Body of pancreas (tissue), 4 donors: ENCODE results near the gene F12.

Experiments used
- POLR2A ChIP-seq, 3 donors: fragments of 450-650 bp; IDR thresholded peaks; one replicate each; pipeline ENCODE4 v1.6.1; 2016; ENCODE audit warnings: antibody characterized with exemption in 3 of 3, mild to moderate bottlenecking in 2 of 3
- TF ChIP-seq, protein P1 (sequence below), 7 experiments: fragments of 450-650 bp in 4 of 7; fragments of 200-600 bp in 3 of 7; sonication (generic) in 3 of 7; IDR thresholded peaks; one replicate each; pipeline ENCODE4 v1.5.1; 2016 to 2019; ENCODE audit warnings: antibody characterized with exemption in 7 of 7

DNA sequence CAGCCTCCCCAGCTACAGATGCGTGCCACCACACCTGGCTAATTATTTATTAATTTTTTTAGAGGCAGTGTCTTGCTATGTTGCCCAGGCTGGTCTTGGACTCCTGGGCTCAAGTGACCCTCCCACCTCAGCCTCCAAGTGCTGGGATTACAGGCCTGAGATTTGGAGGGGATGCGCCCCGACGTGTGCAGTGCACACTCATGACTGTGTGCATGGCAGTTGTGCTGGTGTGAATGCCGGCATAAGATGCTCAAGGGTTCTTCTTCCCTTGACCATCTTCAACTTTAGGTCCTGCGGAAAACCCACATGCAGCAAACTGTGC is 28.6 kb downstream of the F12 start:
- TF ChIP-seq, protein P1, sequence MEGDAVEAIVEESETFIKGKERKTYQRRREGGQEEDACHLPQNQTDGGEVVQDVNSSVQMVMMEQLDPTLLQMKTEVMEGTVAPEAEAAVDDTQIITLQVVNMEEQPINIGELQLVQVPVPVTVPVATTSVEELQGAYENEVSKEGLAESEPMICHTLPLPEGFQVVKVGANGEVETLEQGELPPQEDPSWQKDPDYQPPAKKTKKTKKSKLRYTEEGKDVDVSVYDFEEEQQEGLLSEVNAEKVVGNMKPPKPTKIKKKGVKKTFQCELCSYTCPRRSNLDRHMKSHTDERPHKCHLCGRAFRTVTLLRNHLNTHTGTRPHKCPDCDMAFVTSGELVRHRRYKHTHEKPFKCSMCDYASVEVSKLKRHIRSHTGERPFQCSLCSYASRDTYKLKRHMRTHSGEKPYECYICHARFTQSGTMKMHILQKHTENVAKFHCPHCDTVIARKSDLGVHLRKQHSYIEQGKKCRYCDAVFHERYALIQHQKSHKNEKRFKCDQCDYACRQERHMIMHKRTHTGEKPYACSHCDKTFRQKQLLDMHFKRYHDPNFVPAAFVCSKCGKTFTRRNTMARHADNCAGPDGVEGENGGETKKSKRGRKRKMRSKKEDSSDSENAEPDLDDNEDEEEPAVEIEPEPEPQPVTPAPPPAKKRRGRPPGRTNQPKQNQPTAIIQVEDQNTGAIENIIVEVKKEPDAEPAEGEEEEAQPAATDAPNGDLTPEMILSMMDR (IDR thresholded peaks at IDR 0.05), result no peak
- TF ChIP-seq POLR2A (IDR thresholded peaks at IDR 0.05), result no peak
